GM13976 (cell line): ENCODE data around the gene SLC22A23.

ENCODE experiments used
- DNase-seq: peaks from one replicate; pipeline ENCODE4 v3.0.0; 2012; ENCODE audit warnings: low spot score
- CTCF ChIP-seq: IDR thresholded peaks from 2 replicates; pipeline ENCODE4 v1.5.1; 2012; ENCODE audit warnings: borderline replicate concordance, mild to moderate bottlenecking; ENCODE audit not compliant: insufficient read depth; ENCODE audit errors: extremely low read depth, missing control alignments, control extremely low read depth
- in situ Hi-C: fragments of 300-500 bp; cut with MboI; formaldehyde crosslinking; loops from one replicate; pipeline ENCODE4 v1.12.0; 2022; ENCODE audit warnings: low sequenced_read_pairs, mixed read lengths, inconsistent platforms; ENCODE audit not compliant: unreplicated experiment

Gene SLC22A23

GRCh38 chr6:3296537-3296936 lies 160.3 kb downstream of the SLC22A23 start:
- in situ Hi-C loops = loop anchor here (25.0 kb wide), 2 partner anchors 166 to 691 kb away; partner anchors contain the start of gene SLC22A23
- no peak for TF ChIP-seq CTCF
- DNase-seq = no peak

GRCh38 chr6:3296078-3296477 lies 160.8 kb downstream of the SLC22A23 start:
- no peak for TF ChIP-seq CTCF
- in situ Hi-C loops = loop anchor here (25.0 kb wide), 2 partner anchors 166 to 691 kb away; partner anchors contain the start of gene SLC22A23
- no peak for DNase-seq

GRCh38 chr6:3294921-3295871 lies 161.7 kb downstream of the SLC22A23 start:
- TF ChIP-seq CTCF = no peak
- DNase-seq = no peak
- in situ Hi-C loops = loop anchor here (25.0 kb wide), 2 partner anchors 167 to 692 kb away; partner anchors contain the start of gene SLC22A23

- no peak for DNase-seq
- no peak for TF ChIP-seq CTCF
- in situ Hi-C loops = loop anchor here (25.0 kb wide), 2 partner anchors 168 to 693 kb away; partner anchors contain the start of gene SLC22A23
Observed at GRCh38 chr6:3294396-3294795, 162.5 kb downstream of the SLC22A23 start.

- DNase-seq = no peak
- in situ Hi-C loops = loop anchor here (25.0 kb wide), 2 partner anchors 169 to 694 kb away; partner anchors contain the start of gene SLC22A23
- no peak for TF ChIP-seq CTCF
Observed at GRCh38 chr6:3293271-3294155, 163.3 kb downstream of the SLC22A23 start.
